ENCODE results near the gene RAB24. TPM values are rescaled to one million over a fixed set of nuclear protein-coding genes. Genes with fewer than 3 reads are reported as not detected.

The RAB24 gene
- polyA plus RNA-seq, 1 donor (not counting 4 experiments of a cell fraction or from before 2014, with no cell fraction given) = 22.4 TPM

- Histone ChIP-seq H3K4me3 (ENCODE audit: control insufficient read depth in 2 of 3, extremely low read depth in 1 of 3, insufficient read depth in 2 of 3, low read depth in 1 of 3, low read length in 3 of 3) (no peak overlapping the region), H3K79me2 (ENCODE audit: control insufficient read depth, insufficient read depth, low read length) (no peaks in the 10 kb centered on the region), H3K36me3 (ENCODE audit: control insufficient read depth in 2 of 2, extremely low read depth in 1 of 2, insufficient read depth in 2 of 2, low read length in 2 of 2) (peaks cover 39 to 54% of the 10 kb centered on the region in 2 experiments), H3K4me2 (ENCODE audit: control insufficient read depth, extremely low read depth, insufficient read depth, low read depth, low read length) (no peak overlapping the region), H3K9me3 (ENCODE audit: control insufficient read depth, low read depth, low read length) (no peaks in the 10 kb centered on the region), H3K27me3 (ENCODE audit: control insufficient read depth, extremely low read depth, insufficient read depth, low read length) (no peaks in the 10 kb centered on the region), H4K20me1 (ENCODE audit: control insufficient read depth, extremely low read depth, insufficient read depth, low read length) (no peaks in the 10 kb centered on the region), H2AFZ (ENCODE audit: control insufficient read depth, low read length) (no peak overlapping the region), H3K9me1 (ENCODE audit: control insufficient read depth, extremely low read depth, insufficient read depth, low read length) (no peaks in the 10 kb centered on the region), H3K27ac (ENCODE audit: control insufficient read depth, insufficient read depth, low read length) (no peak overlapping the region), H3K4me1 (ENCODE audit: control insufficient read depth, extremely low read depth, insufficient read depth, low read length) (peaks cover 5% of the 10 kb centered on the region), H3K9ac (ENCODE audit: control insufficient read depth, extremely low read depth, insufficient read depth, low read length) (no peak overlapping the region)
- DNase-seq (ENCODE audit: low read depth, low spot score) (no peak), FAIRE-seq (no peak)
- TF ChIP-seq, protein P1, sequence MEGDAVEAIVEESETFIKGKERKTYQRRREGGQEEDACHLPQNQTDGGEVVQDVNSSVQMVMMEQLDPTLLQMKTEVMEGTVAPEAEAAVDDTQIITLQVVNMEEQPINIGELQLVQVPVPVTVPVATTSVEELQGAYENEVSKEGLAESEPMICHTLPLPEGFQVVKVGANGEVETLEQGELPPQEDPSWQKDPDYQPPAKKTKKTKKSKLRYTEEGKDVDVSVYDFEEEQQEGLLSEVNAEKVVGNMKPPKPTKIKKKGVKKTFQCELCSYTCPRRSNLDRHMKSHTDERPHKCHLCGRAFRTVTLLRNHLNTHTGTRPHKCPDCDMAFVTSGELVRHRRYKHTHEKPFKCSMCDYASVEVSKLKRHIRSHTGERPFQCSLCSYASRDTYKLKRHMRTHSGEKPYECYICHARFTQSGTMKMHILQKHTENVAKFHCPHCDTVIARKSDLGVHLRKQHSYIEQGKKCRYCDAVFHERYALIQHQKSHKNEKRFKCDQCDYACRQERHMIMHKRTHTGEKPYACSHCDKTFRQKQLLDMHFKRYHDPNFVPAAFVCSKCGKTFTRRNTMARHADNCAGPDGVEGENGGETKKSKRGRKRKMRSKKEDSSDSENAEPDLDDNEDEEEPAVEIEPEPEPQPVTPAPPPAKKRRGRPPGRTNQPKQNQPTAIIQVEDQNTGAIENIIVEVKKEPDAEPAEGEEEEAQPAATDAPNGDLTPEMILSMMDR (optimal IDR thresholded peaks at IDR 0.05 in 1 of 3, IDR thresholded peaks at IDR 0.05 in 1 of 3, conservative IDR thresholded peaks at IDR 0.05 in 1 of 3; ENCODE audit: extremely low read depth in 1 of 3, insufficient read depth in 2 of 3, low read length in 3 of 3) = no peak
- TF ChIP-seq EZH2 (IDR thresholded peaks at IDR 0.05; ENCODE audit: low read length) = no peak
- dilution Hi-C loops (cut with MboI; ENCODE audit: extremely low pct_ligation_motif_present, low sequenced_read_pairs) = no loop called here
Measured at GRCh38 chr5:177332896-177333260, 29.4 kb upstream of the RAB24 start.

GRCh38 chr5:177332031-177332895 lies 28.7 kb upstream of the RAB24 start:
- Histone ChIP-seq H2AFZ (ENCODE audit: control insufficient read depth, low read length) (no peak overlapping the region), H3K36me3 (ENCODE audit: control insufficient read depth in 2 of 2, extremely low read depth in 1 of 2, insufficient read depth in 2 of 2, low read length in 2 of 2) (peaks cover 36 to 54% of the 10 kb centered on the region in 2 experiments), H3K9me3 (ENCODE audit: control insufficient read depth, low read depth, low read length) (no peaks in the 10 kb centered on the region), H3K27ac (ENCODE audit: control insufficient read depth, insufficient read depth, low read length) (no peak overlapping the region), H3K4me3 (ENCODE audit: control insufficient read depth in 2 of 3, extremely low read depth in 1 of 3, insufficient read depth in 2 of 3, low read depth in 1 of 3, low read length in 3 of 3) (no peak overlapping the region), H3K9me1 (ENCODE audit: control insufficient read depth, extremely low read depth, insufficient read depth, low read length) (no peaks in the 10 kb centered on the region), H3K4me2 (ENCODE audit: control insufficient read depth, extremely low read depth, insufficient read depth, low read depth, low read length) (no peak overlapping the region), H4K20me1 (ENCODE audit: control insufficient read depth, extremely low read depth, insufficient read depth, low read length) (no peaks in the 10 kb centered on the region), H3K9ac (ENCODE audit: control insufficient read depth, extremely low read depth, insufficient read depth, low read length) (no peak overlapping the region), H3K79me2 (ENCODE audit: control insufficient read depth, insufficient read depth, low read length) (no peaks in the 10 kb centered on the region), H3K4me1 (ENCODE audit: control insufficient read depth, extremely low read depth, insufficient read depth, low read length) (peaks cover 5% of the 10 kb centered on the region), H3K27me3 (ENCODE audit: control insufficient read depth, extremely low read depth, insufficient read depth, low read length) (no peaks in the 10 kb centered on the region)
- TF ChIP-seq, protein P1 (optimal IDR thresholded peaks at IDR 0.05 in 1 of 3, IDR thresholded peaks at IDR 0.05 in 1 of 3, conservative IDR thresholded peaks at IDR 0.05 in 1 of 3; ENCODE audit: extremely low read depth in 1 of 3, insufficient read depth in 2 of 3, low read length in 3 of 3) = no peak
- no peak for TF ChIP-seq EZH2 (IDR thresholded peaks at IDR 0.05; ENCODE audit: low read length)
- FAIRE-seq = no peak
- dilution Hi-C loops (cut with MboI; ENCODE audit: extremely low pct_ligation_motif_present, low sequenced_read_pairs) = no loop called here
- DNase-seq (ENCODE audit: low read depth, low spot score) = no peak
